Fibroblast of lung (primary cell): ENCODE data around the gene SLC25A46.

ENCODE experiments used
- CTCF ChIP-seq, 2 donors: IDR thresholded peaks in 1 of 2; conservative IDR thresholded peaks in 1 of 2; 1 replicate in 1 of 2; 2 replicates in 1 of 2; pipeline ENCODE4 v1.5.1; 2011 to 2012; ENCODE audit warnings: low read length in 2 of 2, control low read depth in 1 of 2, inconsistent platforms in 1 of 2, low read depth in 1 of 2, mild to moderate bottlenecking in 1 of 2
- EZH2 ChIP-seq: IDR thresholded peaks from 2 replicates; pipeline ENCODE4 v1.5.1; 2012; ENCODE audit warnings: low read length, control low read depth, mild to moderate bottlenecking; ENCODE audit errors: missing control alignments

GRCh38 chr5:110807169-110807568 is 68.4 kb downstream of the SLC25A46 start:
- TF ChIP-seq CTCF (conservative IDR thresholded peaks at IDR 0.05 in 1 of 2, IDR thresholded peaks at IDR 0.05 in 1 of 2; ENCODE audit: low read depth in 1 of 2, low read length in 2 of 2): no peak
- no peak for TF ChIP-seq EZH2
